SK-N-SH treated with all-trans-retinoic acid at 6 μM for 48 hours (cell line): ENCODE results near the gene HOXB13.
"Not testable (repeated sequence)": the region's sequence is repeated elsewhere in the genome, so short reads cannot be mapped to it uniquely, and the experiment has no call there.

Experiments used
- ATAC-seq: fragments of 200-7000 bp; cut with Tn5 transposase; 3 replicates; pipeline ENCODE4 v1.9.1; 2020; ENCODE audit warnings: mild to moderate bottlenecking, moderate library complexity
- ARNTL ChIP-seq: fragments of 450-650 bp; formaldehyde crosslinking; IDR thresholded peaks from 2 replicates; pipeline ENCODE4 v1.5.0; 2020; ENCODE audit warnings: low read depth, mild to moderate bottlenecking, moderate library complexity, borderline replicate concordance
- BACH2 ChIP-seq: fragments of 250-450 bp; sonication (Bioruptor Pico); IDR thresholded peaks from 2 replicates; pipeline ENCODE4 v1.9.0; 2021; ENCODE audit warnings: mild to moderate bottlenecking, borderline replicate concordance
- CREB5 ChIP-seq: fragments of 250-450 bp; sonication (Bioruptor Pico); IDR thresholded peaks from 2 replicates; pipeline ENCODE4 v1.5.1; 2020; ENCODE audit warnings: low read depth, mild to moderate bottlenecking, moderate library complexity
- CSDC2 ChIP-seq: fragments of 250-450 bp; sonication (Bioruptor Pico); IDR thresholded peaks from 2 replicates; pipeline ENCODE4 v1.5.0; 2020; ENCODE audit warnings: mild to moderate bottlenecking, moderate library complexity
- CSRNP3 ChIP-seq: fragments of 250-450 bp; sonication (Bioruptor Pico); IDR thresholded peaks from 2 replicates; pipeline ENCODE4 v1.5.1; 2021; ENCODE audit warnings: mild to moderate bottlenecking, moderate library complexity
- ESRRG ChIP-seq: fragments of 250-450 bp; sonication (Bioruptor Pico); IDR thresholded peaks from 2 replicates; pipeline ENCODE4 v1.6.1; 2021; ENCODE audit warnings: mild to moderate bottlenecking
- GLIS3 ChIP-seq: fragments of 250-450 bp; sonication (Bioruptor Pico); IDR thresholded peaks from 2 replicates; pipeline ENCODE4 v1.5.0; 2020; ENCODE audit warnings: mild to moderate bottlenecking, moderate library complexity
- ISL1 ChIP-seq: fragments of 250-450 bp; sonication (Bioruptor Pico); IDR thresholded peaks from 2 replicates; pipeline ENCODE4 v2.1.2; 2022; ENCODE audit warnings: mild to moderate bottlenecking, moderate library complexity
- PATZ1 ChIP-seq: fragments of 250-450 bp; sonication (Bioruptor Pico); IDR thresholded peaks from 2 replicates; pipeline ENCODE4 v1.8.0; 2020; ENCODE audit warnings: mild to moderate bottlenecking, moderate library complexity, borderline replicate concordance
- POU6F1 ChIP-seq: fragments of 250-450 bp; sonication (Bioruptor Pico); IDR thresholded peaks from 2 replicates; pipeline ENCODE4 v1.8.0; 2021; ENCODE audit warnings: low read depth, mild to moderate bottlenecking, moderate library complexity, borderline replicate concordance
- PPARA ChIP-seq: fragments of 250-450 bp; sonication (Bioruptor Pico); IDR thresholded peaks from 2 replicates; pipeline ENCODE4 v1.5.0; 2020; ENCODE audit warnings: mild to moderate bottlenecking, borderline replicate concordance
- RARB ChIP-seq: fragments of 250-450 bp; sonication (Bioruptor Pico); IDR thresholded peaks from 2 replicates; pipeline ENCODE4 v1.8.0; 2021; ENCODE audit warnings: mild to moderate bottlenecking, moderate library complexity
- SNAI2 ChIP-seq: fragments of 250-450 bp; sonication (Bioruptor Pico); IDR thresholded peaks from 2 replicates; pipeline ENCODE4 v1.5.0; 2020; ENCODE audit warnings: mild to moderate bottlenecking, moderate library complexity
- TCF4 ChIP-seq: fragments of 250-450 bp; sonication (Bioruptor Pico); IDR thresholded peaks from 2 replicates; pipeline ENCODE4 v1.8.0; 2021; ENCODE audit warnings: mild to moderate bottlenecking, moderate library complexity, borderline replicate concordance
- TOX ChIP-seq: fragments of 250-450 bp; sonication (Bioruptor Pico); IDR thresholded peaks from 2 replicates; pipeline ENCODE4 v1.8.0; 2021; ENCODE audit warnings: mild to moderate bottlenecking, moderate library complexity, borderline replicate concordance
- TSHZ2 ChIP-seq: fragments of 250-450 bp; sonication (Bioruptor Pico); IDR thresholded peaks from 2 replicates; pipeline ENCODE4 v1.5.0; 2020; ENCODE audit warnings: mild to moderate bottlenecking, moderate library complexity
- ZFP3 ChIP-seq: fragments of 250-450 bp; sonication (Bioruptor Pico); IDR thresholded peaks from 2 replicates; pipeline ENCODE4 v1.5.0; 2020; ENCODE audit warnings: mild to moderate bottlenecking, moderate library complexity
- ZFP30 ChIP-seq: fragments of 450-650 bp; formaldehyde crosslinking; IDR thresholded peaks from 2 replicates; pipeline ENCODE4 v1.5.0; 2022; ENCODE audit warnings: mild to moderate bottlenecking, moderate library complexity
- ZNF565 ChIP-seq: fragments of 450-650 bp; formaldehyde crosslinking; conservative IDR thresholded peaks from 2 replicates; pipeline ENCODE4 v1.5.0; 2020; ENCODE audit warnings: low read depth, mild to moderate bottlenecking, moderate library complexity
- ZNF70 ChIP-seq: fragments of 450-650 bp; formaldehyde crosslinking; IDR thresholded peaks from 2 replicates; pipeline ENCODE4 v1.5.0; 2020; ENCODE audit warnings: mild to moderate bottlenecking, moderate library complexity
- ZNF8 ChIP-seq: fragments of 450-650 bp; formaldehyde crosslinking; IDR thresholded peaks from 2 replicates; pipeline ENCODE4 v1.5.0; 2020; ENCODE audit warnings: mild to moderate bottlenecking, moderate library complexity

The HOXB13 gene

GRCh38 chr17:48718761-48719641 is 9.5 kb downstream of the HOXB13 start:
- no peak for ATAC-seq
- no peak for TF ChIP-seq PATZ1 (CRISPR knock-in tag)
- no peak for TF ChIP-seq ISL1 (CRISPR knock-in tag)
- TF ChIP-seq GLIS3 (CRISPR knock-in tag): no peak
- no peak for TF ChIP-seq ZFP30 (CRISPR knock-in tag)
- no peak for TF ChIP-seq RARB (CRISPR knock-in tag)
- no peak for TF ChIP-seq CSDC2 (CRISPR knock-in tag)
- TF ChIP-seq TOX (CRISPR knock-in tag): no peak
- TF ChIP-seq CSRNP3: no peak
- no peak for TF ChIP-seq POU6F1 (CRISPR knock-in tag)
- no peak for TF ChIP-seq ZFP3 (CRISPR knock-in tag)
- TF ChIP-seq PPARA (CRISPR knock-in tag): no peak
- no peak for TF ChIP-seq ZNF70 (CRISPR knock-in tag)
- no peak for TF ChIP-seq ARNTL
- TF ChIP-seq ZNF8 (CRISPR knock-in tag): no peak
- TF ChIP-seq BACH2: no peak
- no peak for TF ChIP-seq ESRRG (CRISPR knock-in tag)

- TF ChIP-seq TSHZ2 (CRISPR knock-in tag): no peak
- no peak for TF ChIP-seq ZFP3 (CRISPR knock-in tag)
- TF ChIP-seq TCF4 (CRISPR knock-in tag): no peak
- TF ChIP-seq ZNF8 (CRISPR knock-in tag): no peak
- no peak for TF ChIP-seq ZNF565
- TF ChIP-seq PPARA (CRISPR knock-in tag): no peak
- no peak for TF ChIP-seq GLIS3 (CRISPR knock-in tag)
- TF ChIP-seq ISL1 (CRISPR knock-in tag): no peak
- no peak for TF ChIP-seq BACH2
- TF ChIP-seq, all 23 proteins: peak for 0
- no peak for ATAC-seq
Observed at GRCh38 chr17:48718227-48718760, 10.3 kb downstream of the HOXB13 start.

- no peak for TF ChIP-seq SNAI2 (CRISPR knock-in tag)
- no peak for TF ChIP-seq PPARA (CRISPR knock-in tag)
- no peak for TF ChIP-seq CREB5 (CRISPR knock-in tag)
- no peak for TF ChIP-seq ISL1 (CRISPR knock-in tag)
- ATAC-seq: no peak
Observed at GRCh38 chr17:48717367-48718226, 11.0 kb downstream of the HOXB13 start.

GRCh38 chr17:48716549-48716948 is 12.0 kb downstream of the HOXB13 start:
- not testable (repeated sequence) for ATAC-seq
